ENCODE results near the gene ECEL1.

Gene ECEL1

GRCh38 chr2:232432598-232433184, 54.9 kb downstream of the ECEL1 start:
- H3K4me3 Mint-ChIP-seq: no peak overlapping the region
- H3K27ac Mint-ChIP-seq: no peak overlapping the region
- H3K36me3 Mint-ChIP-seq (ENCODE audit: low read depth): no peaks in the 10 kb centered on the region
- peaks cover 2% of the 10 kb centered on the region for H3K27me3 Mint-ChIP-seq
- no peak for DNase-seq
- no peaks in the 10 kb centered on the region for H3K9me3 Mint-ChIP-seq
- H3K4me1 Mint-ChIP-seq: no peaks in the 10 kb centered on the region
- ATAC-seq: peak; percentile 42

- Mint-ChIP-seq H3K27ac (no peak overlapping the region), H3K27me3 (peaks cover 2% of the 10 kb centered on the region), H3K4me3 (no peak overlapping the region), H3K4me1 (no peaks in the 10 kb centered on the region), H3K9me3 (no peaks in the 10 kb centered on the region), H3K36me3 (ENCODE audit: low read depth) (no peaks in the 10 kb centered on the region)
- no peak for DNase-seq
- ATAC-seq: no peak
Observed at GRCh38 chr2:232431705-232432590, 55.7 kb downstream of the ECEL1 start.
